HCT116 (cell line): ENCODE results near the gene SEMA4A.

Experiments
- ATF3 ChIP-seq: IDR thresholded peaks from 2 replicates; pipeline ENCODE4 v1.6.1; 2012
- EGR1 ChIP-seq: IDR thresholded peaks from 2 replicates; pipeline ENCODE4 v1.6.1; 2012; ENCODE audit warnings: low read depth
- EZH2 ChIP-seq: fragments of 200-600 bp; sonication (generic); IDR thresholded peaks from 2 replicates; pipeline ENCODE4 v1.6.1; 2017; ENCODE audit warnings: antibody characterized with exemption, mixed run types
- EZH2phosphoT487 ChIP-seq: fragments of 200-600 bp; IDR thresholded peaks from 2 replicates; pipeline ENCODE4 v1.6.1; 2018; ENCODE audit warnings: antibody characterized with exemption, borderline replicate concordance
- FOSL1 ChIP-seq: IDR thresholded peaks from 2 replicates; pipeline ENCODE4 v1.6.1; 2012; ENCODE audit warnings: low read depth
- MAX ChIP-seq: IDR thresholded peaks from 2 replicates; pipeline ENCODE4 v1.6.1; 2012
- POLR2A ChIP-seq: IDR thresholded peaks from 2 replicates; pipeline ENCODE4 v1.7.0; 2011; ENCODE audit warnings: borderline replicate concordance; ENCODE audit not compliant: insufficient read depth, insufficient read length; ENCODE audit errors: extremely low read depth
- POLR2AphosphoS5 ChIP-seq: IDR thresholded peaks from 2 replicates; pipeline ENCODE4 v1.6.1; 2011; ENCODE audit warnings: mild to moderate bottlenecking, low read depth, low read length, moderate library complexity
- RAD21 ChIP-seq: IDR thresholded peaks from 2 replicates; pipeline ENCODE4 v1.6.1; 2012; ENCODE audit warnings: low read depth, mild to moderate bottlenecking
- SIN3A ChIP-seq: IDR thresholded peaks from 2 replicates; pipeline ENCODE4 v1.6.1; 2012; ENCODE audit warnings: low read depth
- ZNF274 ChIP-seq: fragments of 200-500 bp; sonication (Bioruptor generic); IDR thresholded peaks from 2 replicates; pipeline ENCODE4 v1.6.1; 2014; ENCODE audit warnings: mild to moderate bottlenecking, low read depth, low read length, inconsistent platforms
- TF ChIP-seq, protein P1 (sequence below): IDR thresholded peaks from 2 replicates; pipeline ENCODE4 v1.6.1; 2012; ENCODE audit warnings: low read depth
- TF ChIP-seq, protein P2 (sequence below), 3 experiments: fragments of 200-600 bp in 1 of 3; sonication (generic) in 1 of 3; IDR thresholded peaks in 2 of 3; conservative IDR thresholded peaks in 1 of 3; 2 replicates each; pipeline ENCODE4 v1.5.1; 2012 to 2017; ENCODE audit warnings: low read depth in 2 of 3, low read length in 2 of 3, antibody characterized with exemption in 1 of 3, borderline replicate concordance in 1 of 3, control low read depth in 1 of 3, mild to moderate bottlenecking in 1 of 3, mixed read lengths in 1 of 3, mixed run types in 1 of 3, moderate library complexity in 1 of 3; ENCODE audit not compliant: insufficient read depth in 1 of 3

GRCh38 chr1:156217871-156218270 is 64.5 kb downstream of the SEMA4A start:
- TF ChIP-seq POLR2AphosphoS5, result no peak
- TF ChIP-seq, protein P1, sequence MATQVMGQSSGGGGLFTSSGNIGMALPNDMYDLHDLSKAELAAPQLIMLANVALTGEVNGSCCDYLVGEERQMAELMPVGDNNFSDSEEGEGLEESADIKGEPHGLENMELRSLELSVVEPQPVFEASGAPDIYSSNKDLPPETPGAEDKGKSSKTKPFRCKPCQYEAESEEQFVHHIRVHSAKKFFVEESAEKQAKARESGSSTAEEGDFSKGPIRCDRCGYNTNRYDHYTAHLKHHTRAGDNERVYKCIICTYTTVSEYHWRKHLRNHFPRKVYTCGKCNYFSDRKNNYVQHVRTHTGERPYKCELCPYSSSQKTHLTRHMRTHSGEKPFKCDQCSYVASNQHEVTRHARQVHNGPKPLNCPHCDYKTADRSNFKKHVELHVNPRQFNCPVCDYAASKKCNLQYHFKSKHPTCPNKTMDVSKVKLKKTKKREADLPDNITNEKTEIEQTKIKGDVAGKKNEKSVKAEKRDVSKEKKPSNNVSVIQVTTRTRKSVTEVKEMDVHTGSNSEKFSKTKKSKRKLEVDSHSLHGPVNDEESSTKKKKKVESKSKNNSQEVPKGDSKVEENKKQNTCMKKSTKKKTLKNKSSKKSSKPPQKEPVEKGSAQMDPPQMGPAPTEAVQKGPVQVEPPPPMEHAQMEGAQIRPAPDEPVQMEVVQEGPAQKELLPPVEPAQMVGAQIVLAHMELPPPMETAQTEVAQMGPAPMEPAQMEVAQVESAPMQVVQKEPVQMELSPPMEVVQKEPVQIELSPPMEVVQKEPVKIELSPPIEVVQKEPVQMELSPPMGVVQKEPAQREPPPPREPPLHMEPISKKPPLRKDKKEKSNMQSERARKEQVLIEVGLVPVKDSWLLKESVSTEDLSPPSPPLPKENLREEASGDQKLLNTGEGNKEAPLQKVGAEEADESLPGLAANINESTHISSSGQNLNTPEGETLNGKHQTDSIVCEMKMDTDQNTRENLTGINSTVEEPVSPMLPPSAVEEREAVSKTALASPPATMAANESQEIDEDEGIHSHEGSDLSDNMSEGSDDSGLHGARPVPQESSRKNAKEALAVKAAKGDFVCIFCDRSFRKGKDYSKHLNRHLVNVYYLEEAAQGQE, result no peak
- TF ChIP-seq, protein P2, sequence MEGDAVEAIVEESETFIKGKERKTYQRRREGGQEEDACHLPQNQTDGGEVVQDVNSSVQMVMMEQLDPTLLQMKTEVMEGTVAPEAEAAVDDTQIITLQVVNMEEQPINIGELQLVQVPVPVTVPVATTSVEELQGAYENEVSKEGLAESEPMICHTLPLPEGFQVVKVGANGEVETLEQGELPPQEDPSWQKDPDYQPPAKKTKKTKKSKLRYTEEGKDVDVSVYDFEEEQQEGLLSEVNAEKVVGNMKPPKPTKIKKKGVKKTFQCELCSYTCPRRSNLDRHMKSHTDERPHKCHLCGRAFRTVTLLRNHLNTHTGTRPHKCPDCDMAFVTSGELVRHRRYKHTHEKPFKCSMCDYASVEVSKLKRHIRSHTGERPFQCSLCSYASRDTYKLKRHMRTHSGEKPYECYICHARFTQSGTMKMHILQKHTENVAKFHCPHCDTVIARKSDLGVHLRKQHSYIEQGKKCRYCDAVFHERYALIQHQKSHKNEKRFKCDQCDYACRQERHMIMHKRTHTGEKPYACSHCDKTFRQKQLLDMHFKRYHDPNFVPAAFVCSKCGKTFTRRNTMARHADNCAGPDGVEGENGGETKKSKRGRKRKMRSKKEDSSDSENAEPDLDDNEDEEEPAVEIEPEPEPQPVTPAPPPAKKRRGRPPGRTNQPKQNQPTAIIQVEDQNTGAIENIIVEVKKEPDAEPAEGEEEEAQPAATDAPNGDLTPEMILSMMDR (IDR thresholded peaks at IDR 0.05 in 2 of 3, conservative IDR thresholded peaks at IDR 0.05 in 1 of 3; ENCODE audit: borderline replicate concordance in 1 of 3, insufficient read depth in 1 of 3, low read depth in 2 of 3, low read length in 2 of 3), result no peak
- TF ChIP-seq EGR1, result no peak
- no peak for TF ChIP-seq EZH2phosphoT487
- TF ChIP-seq FOSL1, result no peak
- TF ChIP-seq ZNF274, result no peak
- no peak for TF ChIP-seq RAD21
- TF ChIP-seq POLR2A, result no peak
- TF ChIP-seq MAX, result no peak
- no peak for TF ChIP-seq EZH2
- no peak for TF ChIP-seq SIN3A
- no peak for TF ChIP-seq ATF3
